HG03520 (cell line): Measurements from ENCODE around the gene CLUH.
A peak's percentile ranks its signal among the peaks of the same experiment; 100 is the strongest.

Experiments used
- ATAC-seq: cut with Tn5 transposase; IDR thresholded peaks from one replicate; pipeline ENCODE4 v1.9.1; 2021; ENCODE audit warnings: mild to moderate bottlenecking, moderate library complexity; ENCODE audit not compliant: unreplicated experiment

CLUH gene

GRCh38 chr17:2711608-2712299 lies at the start of gene CLUH:
Gene CLUH (minus strand): TSS chr17:2711764. CDS start chr17:2711661, 103 bp downstream.
- ATAC-seq, result peak; percentile 54

GRCh38 chr17:2758870-2759269 lies 47.3 kb upstream of the CLUH start:
- ATAC-seq, result no peak

GRCh38 chr17:2755891-2756724 lies 44.5 kb upstream of the CLUH start:
- no peak for ATAC-seq

GRCh38 chr17:2751491-2751890 lies 39.9 kb upstream of the CLUH start:
- ATAC-seq, result no peak

- no peak for ATAC-seq
Observed at GRCh38 chr17:2750721-2751120, 39.2 kb upstream of the CLUH start.

- no peak for ATAC-seq
Observed at GRCh38 chr17:2749784-2750181, 38.2 kb upstream of the CLUH start.

- ATAC-seq, result no peak
Observed at GRCh38 chr17:2749058-2749783, 37.7 kb upstream of the CLUH start, which contains the start of gene CCDC92B. Gene CCDC92B (minus strand): TSS chr17:2749652. CDS start chr17:2735145, 14,507 bp downstream.

- no peak for ATAC-seq
Observed at GRCh38 chr17:2745317-2746037, 33.9 kb upstream of the CLUH start.

GRCh38 chr17:2737693-2738092 lies 26.1 kb upstream of the CLUH start:
- ATAC-seq, result no peak

- ATAC-seq, result no peak
Observed at GRCh38 chr17:2736956-2737355, 25.4 kb upstream of the CLUH start.

- no peak for ATAC-seq
Observed at GRCh38 chr17:2735896-2736295, 24.3 kb upstream of the CLUH start.

- ATAC-seq, result no peak
Observed at GRCh38 chr17:2734939-2735338, 23.4 kb upstream of the CLUH start.

- ATAC-seq, result no peak
Observed at GRCh38 chr17:2731807-2732206, 20.2 kb upstream of the CLUH start.

GRCh38 chr17:2730764-2731353 lies 19.3 kb upstream of the CLUH start:
- ATAC-seq, result no peak

- ATAC-seq, result no peak
Observed at GRCh38 chr17:2724784-2725164, 13.2 kb upstream of the CLUH start.

GRCh38 chr17:2723997-2724783 lies 12.6 kb upstream of the CLUH start:
- no peak for ATAC-seq

- no peak for ATAC-seq
Observed at GRCh38 chr17:2723505-2723996, 12.0 kb upstream of the CLUH start.

- no peak for ATAC-seq
Observed at GRCh38 chr17:2722611-2723010, 11.0 kb upstream of the CLUH start.

- ATAC-seq, result no peak
Observed at GRCh38 chr17:2721603-2722002, 10.0 kb upstream of the CLUH start.

- no peak for ATAC-seq
Observed at GRCh38 chr17:2719861-2720260, 8.3 kb upstream of the CLUH start.
